HT-29 (cell line): ENCODE results near the gene MAGI1. TPM values are rescaled to one million over a fixed set of nuclear protein-coding genes. Genes with fewer than 3 reads are reported as not detected.

Experiments used
- DNase-seq: peaks from one replicate; pipeline ENCODE4 v3.0.0-alpha.2; 2015; ENCODE audit warnings: low spot score
- total RNA-seq: library from RNA; depleted of rRNA; stranded (reverse); fragments of >200 nt; shearing (Covaris generic); gene quantifications from 2 replicates; pipeline ENCODE4 v1.2.3, GENCODE V29; 2014

MAGI1 gene
- total RNA-seq, 1 experiment from 2014 or later = 15.6 TPM

DNA sequence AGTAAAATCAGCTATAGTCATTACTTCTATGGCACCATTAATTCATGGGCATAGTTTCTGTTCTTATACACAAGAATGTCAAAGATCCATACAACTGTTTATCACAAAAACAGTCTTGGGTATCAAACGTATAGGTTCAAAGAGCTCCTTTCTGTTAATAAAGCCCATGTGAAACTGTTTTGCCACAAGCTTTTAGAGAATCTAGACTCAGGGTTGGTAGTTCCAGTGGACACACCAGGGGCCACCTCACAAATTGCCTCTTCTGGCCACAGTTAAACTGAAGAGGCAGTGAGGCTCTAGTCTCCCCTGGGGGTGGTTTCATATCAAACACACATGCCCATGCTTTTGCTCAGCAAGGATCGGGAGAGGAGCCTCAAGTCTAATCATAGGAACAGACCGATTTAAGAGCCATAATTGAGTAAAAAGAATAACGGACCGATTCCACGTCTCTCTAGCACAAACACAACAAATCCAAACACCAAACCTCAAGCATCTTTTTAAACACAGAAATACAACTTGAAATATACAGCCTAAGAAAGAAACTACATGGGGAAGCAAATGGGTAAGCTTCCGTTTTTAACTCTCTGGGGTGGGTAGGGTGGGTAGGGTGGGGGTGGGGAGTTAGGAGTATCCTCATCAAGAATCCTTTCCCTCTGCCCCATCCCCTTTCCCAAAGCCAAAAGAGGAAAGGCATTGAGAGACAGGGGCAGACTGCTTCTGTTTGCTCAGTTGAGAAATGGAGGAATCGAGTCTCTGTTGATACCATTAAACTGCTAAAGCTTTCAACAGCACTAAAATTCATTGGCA, 443.3 kb downstream of the MAGI1 start:
- DNase-seq = no peak

DNA sequence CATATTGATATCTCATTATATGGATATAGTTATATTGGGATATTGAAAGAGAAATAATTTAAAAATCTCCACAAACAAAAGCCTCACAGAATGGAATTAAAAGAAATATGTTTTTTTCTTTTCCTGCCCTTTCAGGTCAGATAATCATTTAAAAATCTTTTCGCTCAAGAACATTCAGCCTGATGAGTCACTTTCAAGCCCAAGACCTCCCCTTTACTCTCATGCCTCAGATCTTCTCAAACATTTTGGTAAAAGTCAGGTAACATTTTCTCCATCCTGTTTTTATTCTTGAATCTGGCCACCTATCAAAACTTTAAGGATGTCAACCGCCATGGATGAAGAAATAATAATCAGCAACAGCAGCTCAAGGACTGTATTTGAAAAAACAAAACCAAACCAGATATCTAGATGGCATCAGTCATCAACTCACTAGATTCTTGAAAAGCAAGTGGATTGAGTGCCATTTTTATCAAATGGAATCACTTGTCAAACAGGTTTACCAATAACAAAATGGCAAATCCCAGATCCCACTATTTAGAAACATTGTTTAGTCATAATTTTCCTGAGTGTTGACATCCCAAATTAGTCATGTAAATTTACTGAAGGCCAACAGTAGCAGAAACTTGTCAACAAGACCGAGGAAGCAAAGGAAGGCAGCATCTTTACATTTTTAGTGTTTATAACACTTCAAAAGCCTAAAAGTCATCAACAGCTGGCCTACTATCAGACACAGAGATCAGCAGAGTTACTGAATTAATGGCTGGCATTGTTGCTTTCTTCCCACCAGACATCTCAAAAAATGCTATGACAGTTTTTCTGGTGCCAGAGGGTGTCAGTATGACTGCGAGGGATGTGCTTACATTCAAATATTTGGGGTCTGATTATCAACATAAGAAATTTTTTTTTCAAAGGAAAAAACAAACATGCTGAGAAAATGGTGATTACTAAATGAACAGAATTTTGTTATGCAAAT, 444.7 kb downstream of the MAGI1 start:
- DNase-seq = no peak

DNA sequence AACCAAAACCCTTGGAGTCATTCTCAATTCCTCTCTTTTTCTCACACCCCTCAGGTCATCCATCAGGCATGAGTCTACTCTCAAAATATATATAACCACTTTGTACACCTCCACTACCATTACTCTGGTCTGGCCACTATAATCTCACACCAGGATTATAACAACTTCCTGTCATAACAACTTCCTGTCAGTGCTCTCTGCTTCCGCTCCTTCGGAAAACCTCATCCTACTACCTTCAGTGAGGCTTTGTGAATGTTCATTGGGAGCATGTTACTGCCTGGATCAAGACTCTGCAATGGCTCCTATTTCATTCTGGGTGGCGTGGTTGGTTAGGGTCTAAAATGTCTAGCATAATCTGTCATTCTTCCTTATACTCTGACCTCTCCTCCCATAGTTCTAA, 447.4 kb downstream of the MAGI1 start:
- DNase-seq = no peak

DNA sequence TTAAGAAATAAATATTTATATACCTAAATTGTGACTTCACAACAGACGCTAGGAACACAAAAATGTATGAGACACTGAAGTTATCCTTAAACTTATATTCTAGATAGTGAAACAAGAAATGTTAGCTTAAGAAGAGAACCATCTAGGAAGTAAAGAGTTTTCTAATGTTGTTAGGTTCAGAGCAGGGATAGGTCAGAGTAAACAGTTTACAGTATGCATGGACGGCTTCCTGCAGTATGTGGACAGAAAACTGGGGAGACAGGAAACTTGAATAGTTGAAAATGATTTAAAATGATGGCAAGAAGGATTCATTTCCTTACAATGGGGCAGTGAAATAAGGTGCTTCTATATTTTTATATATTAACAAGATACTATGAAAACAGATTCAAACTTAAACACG, 449.8 kb downstream of the MAGI1 start:
- DNase-seq = no peak

DNA sequence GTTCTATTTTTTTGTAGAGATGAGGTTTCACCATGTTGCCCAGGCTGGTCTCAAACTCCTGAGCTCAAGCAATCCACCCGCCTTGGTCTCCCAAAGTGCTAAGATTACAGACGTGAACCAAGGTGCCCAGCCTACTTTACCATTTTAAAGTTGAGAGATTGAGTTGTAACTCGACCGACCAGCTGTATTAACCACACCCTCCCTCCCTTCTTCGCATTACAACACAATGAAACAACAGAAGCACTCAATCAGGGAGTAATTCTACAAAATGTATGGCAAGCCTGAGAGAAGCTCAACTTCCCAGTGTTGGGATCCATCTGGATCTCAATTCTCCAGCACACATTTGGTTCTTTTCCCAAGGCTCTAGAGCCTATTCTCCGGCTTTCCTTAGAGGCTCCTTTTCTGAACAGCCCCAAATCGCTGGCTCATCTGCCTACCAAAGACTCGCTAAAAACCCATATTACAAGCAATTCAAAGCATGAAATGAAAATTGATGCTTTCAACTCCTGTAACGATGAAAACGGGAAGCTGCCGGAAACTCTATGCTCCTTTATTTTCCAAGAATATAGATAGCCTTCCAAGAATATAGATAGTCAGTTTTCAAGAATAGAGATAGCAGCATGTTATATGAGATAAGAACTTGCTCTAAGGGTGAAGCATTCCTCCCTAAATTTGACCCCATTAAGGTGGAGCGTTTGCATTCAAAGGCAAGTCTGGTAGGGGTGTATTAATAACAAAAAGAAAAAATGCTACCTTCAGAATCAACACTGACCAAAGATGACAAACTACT, 450.9 kb downstream of the MAGI1 start:
- no peak for DNase-seq

DNA sequence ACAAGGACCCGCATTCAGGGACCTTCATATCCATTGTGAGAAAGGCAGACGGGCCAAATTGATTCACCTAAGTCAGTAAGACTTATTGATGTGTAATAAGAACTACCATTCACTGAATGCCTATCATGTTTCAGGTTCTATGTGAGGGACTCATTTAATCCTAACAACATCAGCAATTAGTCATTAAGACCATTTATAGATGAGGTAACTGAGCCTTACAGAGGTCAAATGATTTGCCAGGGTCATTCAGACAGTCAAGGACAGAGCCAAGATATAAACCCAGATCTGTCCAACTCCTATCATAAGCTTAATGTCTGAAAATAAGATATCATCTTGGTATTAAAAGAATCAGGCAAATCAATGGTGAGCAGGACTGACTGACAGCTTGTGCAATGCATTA, 453.8 kb downstream of the MAGI1 start:
- DNase-seq = no peak

DNA sequence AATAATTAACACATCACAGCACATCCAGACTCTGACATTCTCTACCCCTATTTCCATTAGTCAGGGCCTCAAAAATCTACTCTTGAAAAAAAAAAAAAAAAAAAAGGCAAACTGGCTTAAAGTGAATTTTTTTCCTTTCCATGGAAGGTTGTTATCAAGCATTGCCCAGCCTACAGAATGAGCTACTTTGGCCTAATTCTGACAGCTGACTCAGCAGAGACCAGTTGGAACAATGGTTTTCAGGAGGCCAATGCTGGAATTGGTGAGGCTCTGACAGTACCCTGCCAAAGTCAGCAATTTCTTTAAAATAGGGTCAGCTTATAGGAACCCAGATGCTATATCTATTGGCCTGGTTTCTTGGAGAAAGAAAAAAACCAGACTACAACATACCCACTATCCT, 454.7 kb downstream of the MAGI1 start:
- no peak for DNase-seq

DNA sequence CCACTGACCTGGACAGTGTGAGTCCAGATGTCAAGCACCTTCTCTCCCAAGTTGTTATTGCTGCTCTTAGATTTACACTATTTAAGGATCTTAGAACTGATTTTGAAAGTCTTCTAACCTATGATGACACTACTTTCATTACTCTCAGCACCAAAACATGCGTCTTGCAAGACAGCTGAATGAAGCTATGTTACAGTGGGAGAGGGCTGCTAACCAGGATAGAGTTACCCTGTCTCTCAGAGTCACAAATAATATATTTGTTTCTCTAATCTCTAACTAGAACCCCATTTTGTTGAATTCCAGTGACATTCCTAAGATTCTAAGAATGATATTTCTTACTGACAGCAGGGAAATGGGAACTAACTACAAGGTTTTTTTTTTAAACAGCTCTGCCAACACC, 455.5 kb downstream of the MAGI1 start:
- no peak for DNase-seq

DNA sequence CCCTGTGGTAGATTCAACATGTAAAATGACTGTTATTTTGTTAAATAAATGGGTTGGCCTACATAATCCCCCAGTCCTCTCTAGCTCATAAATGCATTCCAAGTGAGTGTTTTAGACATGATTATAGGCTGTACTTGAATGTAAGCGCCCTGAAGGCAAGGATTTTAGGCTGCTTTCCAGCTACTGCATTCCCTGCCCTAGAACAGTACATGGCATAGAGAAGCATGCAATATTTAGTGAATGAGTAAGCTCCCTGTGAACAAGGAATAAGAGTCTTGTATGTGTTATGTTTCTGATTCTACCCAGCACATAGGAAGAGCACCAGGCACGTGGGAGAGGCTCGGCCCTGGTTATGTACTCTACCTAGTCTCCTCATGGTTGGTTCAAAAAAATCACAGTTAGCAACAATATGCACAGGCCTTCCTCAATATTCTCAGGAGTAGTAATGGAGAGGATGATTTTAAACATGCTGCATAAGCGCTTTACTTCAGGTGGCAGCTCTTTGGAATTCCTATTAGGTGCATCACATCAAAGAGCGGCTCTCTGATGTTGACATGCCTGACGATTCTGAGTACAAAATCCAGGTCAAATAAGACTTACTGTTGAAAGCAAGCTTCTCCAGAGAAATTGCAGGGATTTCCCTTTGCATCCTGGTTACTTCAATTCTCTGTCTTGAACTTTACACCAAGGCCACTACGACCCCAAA, 456.6 kb downstream of the MAGI1 start:
- DNase-seq = no peak

DNA sequence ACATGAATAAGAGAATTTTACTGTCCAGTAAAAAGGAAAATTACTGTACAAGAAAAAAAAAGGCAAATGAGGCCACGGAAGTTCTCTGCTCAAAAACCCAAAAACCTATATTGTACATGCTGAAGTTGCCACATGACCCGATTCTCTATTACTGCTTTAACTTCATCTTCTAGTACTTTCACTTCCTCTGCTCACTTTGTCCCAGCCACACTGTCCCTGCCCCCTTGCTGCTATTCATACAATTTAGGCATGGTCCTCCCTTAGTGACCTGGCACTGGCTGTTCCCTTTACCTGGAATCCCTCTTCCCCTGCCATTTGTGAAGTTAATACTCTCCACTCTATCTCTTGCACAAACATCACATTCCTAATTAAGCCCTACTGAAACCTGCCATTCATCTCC, 457.4 kb downstream of the MAGI1 start:
- DNase-seq = no peak

DNA sequence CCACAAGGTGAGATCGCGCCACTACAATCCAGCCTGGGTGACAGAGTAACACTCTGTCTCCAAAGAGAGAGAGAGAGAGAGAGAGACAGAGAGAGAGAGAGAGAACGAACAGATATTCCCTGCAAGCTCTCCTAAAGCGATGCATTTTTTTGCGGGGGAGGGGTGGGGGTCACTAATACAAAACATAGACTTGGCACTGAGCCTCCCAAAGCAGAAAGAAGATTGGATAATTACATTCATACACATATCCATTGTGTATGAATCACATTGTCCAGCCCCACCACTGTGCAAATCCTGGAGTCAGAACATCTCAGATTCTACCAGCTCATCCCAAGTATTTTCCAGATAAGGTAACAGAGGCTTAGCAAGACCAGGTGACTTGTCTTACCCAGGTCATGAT, 459.9 kb downstream of the MAGI1 start:
- DNase-seq = no peak

DNA sequence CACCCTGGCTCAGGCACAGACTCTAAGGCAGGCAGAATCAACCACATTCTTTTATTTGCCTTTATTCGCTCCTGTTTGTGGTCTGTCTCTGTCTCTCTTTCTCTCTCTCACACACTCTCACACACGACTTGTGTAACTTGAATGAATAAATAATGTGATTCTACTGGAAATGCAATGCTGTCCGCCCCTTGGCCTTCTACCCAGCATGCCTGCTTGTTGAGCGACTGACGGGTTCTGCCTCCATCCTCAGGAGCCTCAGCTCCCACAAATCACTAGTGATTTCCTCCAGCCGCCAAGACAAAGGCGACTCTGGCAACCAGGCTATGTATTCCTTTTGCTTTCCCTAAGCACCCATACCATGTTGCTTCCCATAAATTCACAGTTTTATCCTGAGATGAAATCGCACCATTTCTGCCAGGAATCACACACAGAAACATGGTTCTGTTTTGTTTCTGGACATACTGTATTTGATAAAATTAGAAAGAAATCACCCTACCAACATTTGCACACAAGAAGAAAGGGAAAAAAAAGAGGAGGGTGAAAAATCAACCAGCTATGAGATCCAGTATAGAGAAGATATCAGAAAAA, 460.8 kb downstream of the MAGI1 start:
- DNase-seq = no peak

DNA sequence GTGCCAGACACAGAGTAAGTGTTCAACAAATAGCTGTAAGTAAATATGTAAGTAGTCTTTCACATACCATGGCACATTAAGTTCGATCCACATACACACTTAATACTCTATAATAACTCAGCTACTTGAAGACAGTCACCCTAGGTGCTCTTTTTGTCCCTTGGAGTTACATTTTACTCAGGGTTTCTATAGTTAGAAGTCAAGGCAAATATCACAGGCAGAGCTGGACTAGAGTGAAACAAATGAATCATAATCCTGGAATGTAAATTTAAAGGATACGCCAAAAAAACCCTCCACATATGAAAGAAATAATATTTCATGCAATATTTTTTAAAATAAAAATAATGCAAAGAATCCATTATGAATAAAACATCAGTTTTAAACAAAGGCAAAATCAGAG, 461.8 kb downstream of the MAGI1 start:
- DNase-seq = no peak

DNA sequence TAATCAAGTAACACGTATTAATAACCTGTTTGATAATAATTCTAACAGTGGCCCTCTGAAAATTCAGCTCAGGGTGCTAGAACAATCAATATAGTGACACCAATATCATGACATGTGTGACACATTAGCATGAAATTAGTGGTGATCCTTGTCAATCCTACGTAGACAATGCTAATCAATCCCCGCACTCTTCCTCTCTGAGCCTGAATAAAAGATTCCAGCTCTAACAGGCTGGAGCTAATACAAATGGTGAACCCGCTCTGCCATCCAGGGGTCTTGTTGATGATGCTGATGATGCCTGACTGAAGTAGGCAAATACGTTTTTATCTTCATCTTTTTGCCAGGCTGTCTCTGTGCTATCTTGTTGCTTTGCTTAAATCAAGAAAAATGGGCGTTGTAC, 462.5 kb downstream of the MAGI1 start:
- no peak for DNase-seq

DNA sequence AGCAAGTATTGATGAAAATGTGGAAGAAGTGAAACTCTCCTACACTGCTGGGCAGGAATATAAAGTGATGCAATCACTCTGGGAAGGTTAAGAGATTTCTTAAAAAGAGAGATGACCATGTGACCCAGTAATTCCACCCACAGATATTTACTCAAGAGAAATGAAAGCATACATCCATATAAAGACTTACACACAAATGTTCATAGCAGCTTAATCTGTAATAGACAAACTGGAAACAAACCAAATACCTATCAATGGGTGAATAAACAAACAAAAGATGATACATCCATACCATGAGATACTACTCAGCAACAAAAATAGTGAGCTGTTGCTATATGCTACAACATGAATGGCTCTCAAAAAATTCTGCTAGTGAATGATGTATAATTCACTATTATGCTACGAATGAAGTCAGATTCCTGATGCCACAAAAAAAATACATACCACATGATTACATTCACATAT, 463.3 kb downstream of the MAGI1 start:
- DNase-seq = peak; percentile 1

DNA sequence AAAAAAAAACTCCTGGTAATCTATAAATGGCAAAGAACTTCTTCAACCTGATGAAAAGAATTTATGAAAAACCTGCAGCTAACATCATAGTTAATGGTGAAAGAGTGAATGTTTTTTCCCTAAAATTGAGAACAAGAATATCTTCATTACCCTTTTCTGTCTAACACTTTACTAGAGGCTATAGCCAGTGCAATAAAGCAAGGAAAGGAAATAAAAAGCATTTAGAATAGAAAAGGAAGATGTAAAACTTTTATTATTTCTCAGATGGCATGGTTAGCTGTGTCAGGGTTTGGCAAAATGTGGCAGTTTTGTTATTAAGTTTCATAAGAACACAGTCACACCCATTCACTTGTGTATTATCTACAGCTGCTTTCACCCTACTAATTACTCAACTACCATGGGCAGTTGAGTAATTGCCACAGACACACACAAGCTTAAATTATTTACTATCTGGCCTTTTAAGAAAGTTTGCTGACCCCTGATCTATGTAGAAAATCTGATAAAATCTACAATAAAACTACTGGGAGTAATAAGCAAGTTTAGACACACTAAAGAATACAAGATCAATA, 465.1 kb downstream of the MAGI1 start:
- DNase-seq = no peak

DNA sequence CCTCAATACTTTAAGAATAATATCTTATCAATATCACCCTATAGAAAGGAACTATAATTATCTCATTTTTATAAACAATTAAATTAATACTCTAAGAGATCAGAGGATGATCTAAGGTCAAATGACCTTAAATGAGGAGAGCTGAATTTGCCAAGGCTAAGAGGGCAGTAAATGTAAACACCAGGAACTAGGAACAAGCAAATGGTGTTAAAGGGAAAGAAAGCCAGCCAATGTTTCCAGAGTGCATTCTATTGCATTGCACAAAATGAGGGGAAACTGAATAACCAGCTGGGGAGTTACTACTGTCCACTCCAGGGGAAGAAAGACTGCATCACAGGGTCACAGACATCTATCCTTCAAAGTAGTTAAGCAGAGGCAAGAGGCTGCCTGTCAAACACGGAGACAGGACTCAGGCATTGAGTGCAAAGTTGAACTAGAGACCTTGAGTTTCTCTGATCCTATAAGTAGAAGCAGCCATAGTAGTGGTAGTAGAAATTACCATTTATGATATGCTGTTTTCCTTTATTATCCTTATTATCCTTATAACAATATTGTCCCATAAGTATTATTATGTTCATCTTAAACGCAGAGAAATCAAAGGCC, 466.4 kb downstream of the MAGI1 start:
- no peak for DNase-seq

DNA sequence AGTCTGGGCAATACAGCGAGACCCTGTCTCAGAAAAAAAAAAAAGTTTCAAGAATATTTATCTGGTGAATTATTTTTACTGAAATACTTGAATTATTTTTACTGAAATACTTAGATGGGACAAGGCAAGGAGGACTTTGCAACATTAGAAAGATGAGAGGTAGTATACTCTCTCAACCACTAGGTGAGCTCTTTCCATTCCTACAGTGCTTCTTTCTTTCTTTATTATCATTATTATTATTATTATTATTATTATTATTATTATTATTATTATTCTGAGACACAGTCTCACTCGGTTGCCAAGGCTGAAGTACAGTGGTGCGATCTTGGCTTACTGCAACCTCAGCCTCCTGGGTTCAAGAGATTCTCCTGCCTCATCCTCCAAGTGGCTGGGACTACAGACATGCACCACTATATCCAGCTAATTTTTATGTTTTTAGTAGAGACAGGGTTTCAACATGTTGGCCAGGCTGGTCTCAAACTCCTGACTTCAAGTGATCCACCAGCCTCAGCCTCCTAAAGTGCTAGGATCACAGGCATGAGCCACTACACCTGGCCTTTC, 468.8 kb downstream of the MAGI1 start:
- no peak for DNase-seq

DNA sequence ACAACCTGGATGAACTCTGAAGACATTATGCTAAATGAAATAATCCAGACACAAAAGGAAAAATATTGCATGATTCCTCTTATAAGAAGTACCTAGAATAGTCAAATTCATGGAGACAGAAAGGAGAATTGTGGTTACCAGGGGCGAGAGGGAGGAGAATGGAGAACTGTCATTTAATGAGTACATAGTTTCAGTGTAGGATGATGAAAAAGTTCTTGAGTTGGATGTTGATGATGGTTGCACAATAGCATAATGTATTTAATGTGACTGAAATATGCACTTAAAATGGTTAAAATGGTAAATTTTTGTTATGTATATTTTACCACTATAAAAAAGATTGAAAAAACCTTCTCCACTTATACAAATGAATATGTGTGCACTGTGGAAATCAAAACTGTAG, 469.6 kb downstream of the MAGI1 start:
- no peak for DNase-seq

DNA sequence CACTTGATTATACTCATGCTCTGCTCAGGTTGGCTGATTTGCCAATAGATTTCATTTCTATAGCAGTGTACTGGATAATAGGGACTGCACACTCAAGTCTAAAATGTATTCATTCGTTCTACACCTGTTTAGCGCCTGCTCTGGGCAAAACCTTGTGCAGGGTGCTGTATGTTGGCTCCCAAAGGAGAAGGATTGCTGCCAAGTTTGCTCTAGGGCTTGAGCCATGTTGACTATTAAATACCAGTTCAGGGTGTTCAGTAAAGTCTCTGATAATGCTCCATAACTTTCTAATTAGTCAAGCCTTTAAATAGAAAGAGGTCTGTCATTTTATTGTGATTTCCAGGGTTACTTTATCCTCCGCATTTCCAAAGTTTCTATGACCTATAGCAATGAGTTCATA, 470.2 kb downstream of the MAGI1 start:
- DNase-seq = no peak
